Endothelial cell of umbilical vein (primary cell): ENCODE measurements around the gene FADS2. TPM values are rescaled to one million over a fixed set of nuclear protein-coding genes. Genes with fewer than 3 reads are reported as not detected.

Source experiments
- BruUV-seq: library from RNA; stranded (reverse); fragments of 400-500 nt; replicated peaks from 2 replicates; lab custom pipeline; 2021; lab: Mats Ljungman, UMichigan
- CTCF ChIA-PET: fragments of 300-600, 350-600 bp; sonication (Branson Sonifier 250); formaldehyde crosslinking; loops from one replicate; lab custom pipeline; 2021; ENCODE audit warnings: antibody characterized with exemption, inconsistent platforms; lab: Charles Lee
- POLR2A ChIA-PET: fragments of 300-600, 350-600 bp; sonication (Branson Sonifier 250); formaldehyde crosslinking; loops from one replicate; lab custom pipeline; 2021; ENCODE audit warnings: antibody characterized with exemption, inconsistent platforms; lab: Charles Lee
- DNase-seq: peaks from one replicate; pipeline ENCODE4 v3.0.0-alpha.2; 2011; ENCODE audit warnings: low read depth, low spot score
- FAIRE-seq: peaks from 2 replicates; lab custom pipeline; 2011; peaks lifted over from hg19 to GRCh38; lab: Jason Lieb, UNC
- H2AFZ ChIP-seq: 2 replicates; pipeline ENCODE4 v1.6.0; 2012; ENCODE audit warnings: low read depth, low read length, control low read depth, inconsistent platforms
- H3K27ac ChIP-seq: 2 replicates; pipeline ENCODE4 v1.5.1; 2011; ENCODE audit warnings: low read depth, mild to moderate bottlenecking, control low read depth, low read length, moderate library complexity; ENCODE audit not compliant: insufficient read depth
- H3K27me3 ChIP-seq, 2 experiments: 2 replicates each; pipeline versions ENCODE4 v1.6.0 to v1.6.1; 2011; ENCODE audit warnings: low read length in 2 of 2, mixed read lengths in 1 of 2; ENCODE audit not compliant: control insufficient read depth in 2 of 2, insufficient read depth in 2 of 2
- H3K36me3 ChIP-seq, 2 experiments: 2 replicates in 1 of 2; 3 replicates in 1 of 2; pipeline ENCODE4 v1.5.1; 2011; ENCODE audit warnings: low read length in 2 of 2, mild to moderate bottlenecking in 1 of 2, moderate library complexity in 1 of 2; ENCODE audit not compliant: control insufficient read depth in 2 of 2, insufficient read depth in 2 of 2; ENCODE audit errors: extremely low read depth in 1 of 2
- H3K4me1 ChIP-seq: 3 replicates; pipeline ENCODE4 v1.5.1; 2011; ENCODE audit warnings: mild to moderate bottlenecking, low read length; ENCODE audit not compliant: control insufficient read depth, insufficient read depth; ENCODE audit errors: extremely low read depth
- H3K4me2 ChIP-seq: 2 replicates; pipeline ENCODE4 v1.6.1; 2011; ENCODE audit warnings: low read length, control low read depth, mixed read lengths; ENCODE audit not compliant: insufficient read depth
- H3K4me3 ChIP-seq, 3 experiments: fragments of 200-600 bp in 1 of 3; sonication (generic), shearing (Covaris generic) in 1 of 3; replicated peaks in 1 of 3; 2 replicates each; pipeline ENCODE4 v1.5.1; 2011 to 2016; ENCODE audit warnings: control low read depth in 3 of 3, low read length in 3 of 3, mild to moderate bottlenecking in 2 of 3, inconsistent platforms in 1 of 3, low read depth in 1 of 3, moderate library complexity in 1 of 3; ENCODE audit not compliant: insufficient read depth in 1 of 3
- H3K79me2 ChIP-seq: 2 replicates; pipeline ENCODE4 v1.6.0; 2012; ENCODE audit warnings: low read length, inconsistent platforms; ENCODE audit not compliant: control insufficient read depth, insufficient read depth
- H3K9ac ChIP-seq: replicated peaks from 2 replicates; pipeline ENCODE3; 2011; ENCODE audit warnings: low read length, control low read depth; ENCODE audit not compliant: insufficient read depth; ENCODE audit errors: extremely low read depth
- H3K9me1 ChIP-seq: replicated peaks from 3 replicates; pipeline ENCODE4 v1.6.0; 2011; ENCODE audit warnings: mild to moderate bottlenecking, low read length; ENCODE audit not compliant: control insufficient read depth, insufficient read depth; ENCODE audit errors: extremely low read depth
- H3K9me3 ChIP-seq: replicated peaks from 2 replicates; pipeline ENCODE4 v1.5.1; 2012; ENCODE audit warnings: low read length, inconsistent platforms; ENCODE audit not compliant: control insufficient read depth, insufficient read depth
- H4K20me1 ChIP-seq: replicated peaks from 2 replicates; pipeline ENCODE3; 2011; ENCODE audit warnings: mild to moderate bottlenecking, low read length; ENCODE audit not compliant: control insufficient read depth, insufficient read depth; ENCODE audit errors: extremely low read depth
- CTCF ChIP-seq, 2 donors: IDR thresholded peaks; 1 replicate in 1 of 2; 2 replicates in 1 of 2; pipeline ENCODE4 v1.5.1; 2011; ENCODE audit warnings: low read length in 2 of 2, mild to moderate bottlenecking in 2 of 2, moderate library complexity in 2 of 2, control low read depth in 1 of 2, inconsistent platforms in 1 of 2, low read depth in 1 of 2; ENCODE audit not compliant: insufficient read depth in 1 of 2; ENCODE audit errors: extremely low read depth in 1 of 2
- EZH2 ChIP-seq: IDR thresholded peaks from 2 replicates; pipeline ENCODE4 v1.6.1; 2012; ENCODE audit warnings: borderline replicate concordance, low read depth, mild to moderate bottlenecking, moderate library complexity, low read length, inconsistent platforms; ENCODE audit not compliant: severe bottlenecking
- FOS ChIP-seq: IDR thresholded peaks from 2 replicates; pipeline ENCODE4 v1.6.1; 2011; ENCODE audit warnings: mild to moderate bottlenecking, low read length, moderate library complexity, borderline replicate concordance; ENCODE audit not compliant: insufficient read depth
- GATA2 ChIP-seq: IDR thresholded peaks from 2 replicates; pipeline ENCODE4 v1.7.0; 2011; ENCODE audit warnings: low read depth, mild to moderate bottlenecking, moderate library complexity, mixed read lengths, low read length; ENCODE audit not compliant: insufficient read length, insufficient read depth
- JUN ChIP-seq: IDR thresholded peaks from 2 replicates; pipeline ENCODE4 v1.6.1; 2011; ENCODE audit warnings: borderline replicate concordance, low read depth; ENCODE audit not compliant: insufficient read length, insufficient read depth
- MAX ChIP-seq: IDR thresholded peaks from 2 replicates; pipeline ENCODE4 v1.6.1; 2011; ENCODE audit not compliant: insufficient read depth, insufficient read length
- MYC ChIP-seq: IDR thresholded peaks from one replicate; pipeline ENCODE4 v1.6.1; 2011; ENCODE audit warnings: mild to moderate bottlenecking, low read depth, low read length
- POLR2A ChIP-seq: IDR thresholded peaks from 2 replicates; pipeline ENCODE4 v1.6.1; 2012; ENCODE audit warnings: low read depth, mild to moderate bottlenecking, control low read depth, low read length
- POLR2AphosphoS5 ChIP-seq: IDR thresholded peaks from 2 replicates; pipeline ENCODE4 v1.6.1; 2012; ENCODE audit warnings: low read depth, mild to moderate bottlenecking, control low read depth, low read length, moderate library complexity; ENCODE audit not compliant: insufficient read depth
- dilution Hi-C: fragments of 300-500 bp; cut with MboI; formaldehyde crosslinking; loops from one replicate; pipeline ENCODE4 v1.15.0; 2019; ENCODE audit warnings: low sequenced_read_pairs; ENCODE audit not compliant: extremely low pct_ligation_motif_present
- intact Hi-C: fragments of 100-400 bp; cut with micrococcal nuclease; formaldehyde crosslinking; loops from one replicate; pipeline ENCODE4 v1.10.0; 2022
- polyA plus RNA-seq, 4 experiments: library from polyadenylated mRNA; depleted of rRNA in 3 of 4; stranded (reverse) in 3 of 4; unstranded in 1 of 4; fragments of >200 nt; gene quantifications; 2 replicates each; pipeline versions ENCODE4 v1.2.1 to v1.2.3, GENCODE V29; 2011 to 2012; ENCODE audit warnings: missing spikeins in 1 of 4
- total RNA-seq: library from RNA; stranded (reverse); gene quantifications from 2 replicates; pipeline ENCODE4 v1.2.3, GENCODE V29; 2021

Gene FADS2
- total and polyA plus RNA-seq, 2 donors (not counting 3 experiments of a cell fraction or from before 2014, with no cell fraction given) = 668 to 898 TPM

DNA sequence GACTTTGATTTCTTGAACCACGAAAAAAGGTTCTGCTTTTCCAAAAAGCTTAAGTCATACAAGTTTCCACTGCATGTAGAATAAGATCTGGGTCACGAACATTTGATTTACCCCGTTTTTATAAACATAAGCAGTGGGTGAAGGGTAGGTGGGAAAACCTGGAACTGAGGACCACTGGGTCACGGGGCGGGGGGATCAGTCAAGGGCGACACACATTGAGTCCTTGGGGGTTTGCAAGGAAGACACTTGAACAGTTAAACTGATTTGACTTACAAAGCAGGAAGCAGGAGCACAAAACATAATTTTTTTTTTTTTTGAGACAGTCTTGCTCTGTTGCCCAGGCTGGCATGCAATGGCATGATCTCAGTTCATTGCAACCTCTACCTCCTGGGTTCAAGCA is 52.4 kb downstream of the FADS2 start:
- no peak for TF ChIP-seq MAX
- no peak for TF ChIP-seq POLR2A
- no peak for TF ChIP-seq CTCF (IDR thresholded peaks at IDR 0.05; ENCODE audit: extremely low read depth in 1 of 2, insufficient read depth in 1 of 2, low read depth in 1 of 2, low read length in 2 of 2)
- TF ChIP-seq MYC = no peak
- no peak for TF ChIP-seq GATA2
- TF ChIP-seq POLR2AphosphoS5 = no peak
- TF ChIP-seq FOS = no peak
- no peak for TF ChIP-seq EZH2
- TF ChIP-seq JUN = no peak
- Histone ChIP-seq H3K4me2 (no peak overlapping the region), H3K9me1 (no peaks in the 10 kb centered on the region), H3K79me2 (peaks cover 42% of the 10 kb centered on the region), H3K27ac (no peak overlapping the region), H4K20me1 (no peaks in the 10 kb centered on the region), H3K9me3 (no peaks in the 10 kb centered on the region), H3K4me3 (no peak overlapping the region), H3K27me3 (no peaks in the 10 kb centered on the region), H2AFZ (no peak overlapping the region), H3K4me1 (peaks cover 10% of the 10 kb centered on the region), H3K9ac (no peak overlapping the region), H3K36me3 (peaks cover 11 to 38% of the 10 kb centered on the region in 2 experiments)
- POLR2A ChIA-PET = interaction anchor here (1.7 kb wide), 1 partner anchor 10 kb away, joined by 5 read pairs; no protein-coding TSS in a partner anchor
- intact Hi-C loops (no loop called here), dilution Hi-C loops (no loop called here)
- no peak for FAIRE-seq
- CTCF ChIA-PET = interaction anchor here (1.0 to 3.6 kb wide), 4 partner anchors 9 to 83 kb away, joined by 3 to 23 read pairs (median 5); no protein-coding TSS in a partner anchor
- DNase-seq = no peak
- BruUV-seq = no TSS peak
